Measurements from ENCODE around the gene TMEM94. TPM values are rescaled to one million over a fixed set of nuclear protein-coding genes. Genes with fewer than 3 reads are reported as not detected.

Gene TMEM94
- total and polyA plus RNA-seq, 2 of the 8 experiments (the other 6 are each of a cell fraction or from before 2014, with no cell fraction given), result 54.8 to 69.9 TPM

GRCh38 chr17:75412455-75413317 is 43.7 kb upstream of the TMEM94 start (continued):
- TF ChIP-seq SUZ12 (IDR thresholded peaks at IDR 0.05; ENCODE audit: low read length) (no peak), SP1 (IDR thresholded peaks at IDR 0.05; ENCODE audit: low read depth, low read length) (no peak), TBP (IDR thresholded peaks at IDR 0.05; ENCODE audit: low read depth, low read length) (no peak), JUN (IDR thresholded peaks at IDR 0.05; ENCODE audit: low read depth, low read length) (no peak), SAP30 (IDR thresholded peaks at IDR 0.05; ENCODE audit: insufficient read depth, insufficient replicate concordance, low read length) (no peak), TAF7 (optimal IDR thresholded peaks at IDR 0.05; ENCODE audit: borderline replicate concordance, low read depth, low read length) (no peak), HDAC2 (IDR thresholded peaks at IDR 0.05; ENCODE audit: borderline replicate concordance in 1 of 2, low read depth in 2 of 2, low read length in 2 of 2) (no peak), CTCF (IDR thresholded peaks at IDR 0.05; ENCODE audit: control extremely low read depth in 1 of 3, insufficient read depth in 1 of 3, low read depth in 1 of 3, low read length in 3 of 3) (peak; percentile 70 to 95 (median 87)), CHD2 (IDR thresholded peaks at IDR 0.05; ENCODE audit: low read length) (no peak), BACH1 (IDR thresholded peaks at IDR 0.05; ENCODE audit: low read length) (no peak), RAD21 (IDR thresholded peaks at IDR 0.05 in 1 of 2, conservative IDR thresholded peaks at IDR 0.05 in 1 of 2; ENCODE audit: low read depth in 2 of 2, low read length in 2 of 2) (peak; percentile 94 to 98), RFX5 (IDR thresholded peaks at IDR 0.05; ENCODE audit: borderline replicate concordance, low read depth, low read length) (no peak), KDM4A (IDR thresholded peaks at IDR 0.05; ENCODE audit: low read depth, low read length, severe bottlenecking) (no peak), NANOG (IDR thresholded peaks at IDR 0.05; ENCODE audit: insufficient read depth, low read depth, low read length, poor library complexity, severe bottlenecking) (no peak)

All from H1 (cell line).